IgD-negative memory B cell (primary cell): ENCODE measurements around the gene LSM8. TPM values are rescaled to one million over a fixed set of nuclear protein-coding genes. Genes with fewer than 3 reads are reported as not detected.
A peak's percentile ranks its signal among the peaks of the same experiment; 100 is the strongest.

Experiments
- H3K27ac Mint-ChIP-seq, 3 donors: one replicate each; pipeline ENCODE4 v1.8.0; 2020 to 2022; ENCODE audit warnings: mild to moderate bottlenecking in 3 of 3, mixed read lengths in 3 of 3, moderate library complexity in 1 of 3
- H3K27me3 Mint-ChIP-seq: one replicate; pipeline ENCODE4 v1.8.0; 2021; ENCODE audit warnings: mixed read lengths
- H3K36me3 Mint-ChIP-seq: one replicate; pipeline ENCODE4 v1.8.0; 2020; ENCODE audit warnings: mild to moderate bottlenecking, mixed read lengths
- H3K4me1 Mint-ChIP-seq, 3 donors: one replicate each; pipeline ENCODE4 v1.8.0; 2020 to 2022; ENCODE audit warnings: mixed read lengths in 3 of 3, mild to moderate bottlenecking in 1 of 3
- H3K4me3 Mint-ChIP-seq, 4 donors: one replicate each; pipeline ENCODE4 v1.8.0; 2020 to 2022; ENCODE audit warnings: mild to moderate bottlenecking in 4 of 4, mixed read lengths in 4 of 4, moderate library complexity in 3 of 4
- H3K9me3 Mint-ChIP-seq, 3 donors: one replicate each; pipeline ENCODE4 v1.8.0; 2020 to 2021; ENCODE audit warnings: mixed read lengths in 3 of 3, mild to moderate bottlenecking in 1 of 3
- polyA plus RNA-seq: library from polyadenylated mRNA; unstranded; fragments of 300-500 nt; fragmentation: Illumina TruSeq; gene quantifications from one replicate; pipeline ENCODE4 v1.2.3, GENCODE V29; 2021

LSM8 gene
- polyA plus RNA-seq, 1 donor from 2014 or later: 49.0 TPM

DNA sequence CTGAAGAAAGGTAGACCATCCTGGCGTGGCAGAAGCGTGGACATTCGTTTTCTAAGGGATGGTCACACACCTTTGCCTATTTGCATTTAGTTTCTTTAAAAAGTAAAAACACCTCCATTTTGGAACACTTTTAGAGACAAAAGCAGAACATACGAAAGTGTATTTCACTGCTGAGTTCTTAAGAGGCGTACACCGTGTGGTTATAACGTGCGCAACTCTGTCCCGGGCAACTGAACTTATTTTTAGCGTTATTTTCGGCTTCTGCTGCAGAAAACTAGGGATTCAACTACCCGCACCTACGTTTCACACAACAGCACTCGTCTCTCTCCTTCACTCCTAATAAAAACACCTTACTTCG, 557 bp upstream of the LSM8 start:
- H3K4me3 Mint-ChIP-seq: peak overlapping the region; percentile 94 to 99 (median 96)
- peak overlapping the region; percentile 85 to 99 (median 98) for H3K27ac Mint-ChIP-seq
- peaks cover 0 to 4% (median 0%) of the 10 kb centered on the region in 3 donors for H3K9me3 Mint-ChIP-seq
- no peaks in the 10 kb centered on the region for H3K27me3 Mint-ChIP-seq
- H3K4me1 Mint-ChIP-seq: peaks cover 28 to 34% (median 30%) of the 10 kb centered on the region in 3 donors
- H3K36me3 Mint-ChIP-seq: peaks cover 3% of the 10 kb centered on the region

DNA sequence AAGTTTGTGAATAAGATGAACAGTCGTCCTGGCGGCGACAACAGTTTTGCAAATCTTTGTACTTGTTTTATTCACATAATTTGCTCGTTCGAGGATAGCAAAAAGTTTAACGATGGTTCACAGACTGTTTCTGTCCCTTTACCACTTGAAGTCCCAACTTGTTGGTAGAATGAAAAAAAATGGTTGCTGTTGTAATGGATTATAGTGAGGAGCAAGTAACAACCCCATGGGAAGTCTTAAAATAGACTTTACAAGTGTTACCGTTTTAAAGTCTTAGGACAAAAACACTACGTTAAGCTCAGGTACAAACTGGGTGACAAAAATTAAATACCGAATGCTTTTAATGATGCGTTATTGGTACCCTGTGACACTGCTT, 589 bp downstream of the LSM8 start:
- H3K4me3 Mint-ChIP-seq: peak overlapping the region; percentile 94 to 99 (median 96)
- H3K27ac Mint-ChIP-seq: peak overlapping the region; percentile 85 to 99 (median 98)
- H3K36me3 Mint-ChIP-seq: peaks cover 3% of the 10 kb centered on the region
- no peaks in the 10 kb centered on the region for H3K27me3 Mint-ChIP-seq
- peaks cover 28 to 34% (median 30%) of the 10 kb centered on the region in 3 donors for H3K4me1 Mint-ChIP-seq
- peaks cover 0 to 4% (median 0%) of the 10 kb centered on the region in 3 donors for H3K9me3 Mint-ChIP-seq

DNA sequence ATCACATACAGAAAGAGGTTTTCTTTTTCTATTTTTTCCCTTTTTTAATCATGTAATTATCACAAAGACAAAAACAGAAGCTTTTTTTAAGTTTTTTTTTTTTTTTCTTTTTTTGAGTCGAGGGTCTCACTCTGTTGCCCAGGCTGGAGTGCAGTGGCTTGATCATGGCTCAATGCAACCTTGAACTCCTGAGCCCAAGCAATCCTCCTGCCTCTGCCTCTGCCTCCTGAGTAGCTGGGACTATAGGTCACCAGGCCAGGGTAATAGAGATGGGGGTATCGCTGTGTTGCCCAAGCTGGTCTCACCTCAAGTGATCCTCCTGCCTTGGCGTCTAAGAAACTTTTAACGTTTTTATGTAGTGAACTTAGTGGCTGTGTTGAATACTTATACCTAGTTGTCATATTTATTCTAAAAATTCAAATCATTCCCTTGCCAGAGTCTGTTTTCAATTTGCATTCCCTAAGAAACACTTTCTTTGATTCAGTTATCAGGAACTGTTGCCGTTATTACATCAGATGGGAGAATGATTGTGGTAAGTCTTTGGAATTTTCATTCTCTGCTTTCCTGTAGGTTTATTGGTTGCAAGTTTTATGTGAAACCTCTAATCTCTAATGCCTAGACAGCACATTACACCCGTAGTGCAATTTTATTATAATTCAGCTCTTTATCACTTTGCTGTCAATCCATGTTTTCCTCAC, 1.3 kb downstream of the LSM8 start:
- Mint-ChIP-seq H3K36me3 (peaks cover 3% of the 10 kb centered on the region), H3K4me3 (peak overlapping the region; percentile 94 to 99 (median 96)), H3K4me1 (peaks cover 25 to 34% (median 31%) of the 10 kb centered on the region in 3 donors), H3K27ac (peak overlapping the region in 2 of 3 donors; percentile 49 to 71), H3K9me3 (peaks cover 0 to 2% (median 0%) of the 10 kb centered on the region in 3 donors), H3K27me3 (no peaks in the 10 kb centered on the region)

DNA sequence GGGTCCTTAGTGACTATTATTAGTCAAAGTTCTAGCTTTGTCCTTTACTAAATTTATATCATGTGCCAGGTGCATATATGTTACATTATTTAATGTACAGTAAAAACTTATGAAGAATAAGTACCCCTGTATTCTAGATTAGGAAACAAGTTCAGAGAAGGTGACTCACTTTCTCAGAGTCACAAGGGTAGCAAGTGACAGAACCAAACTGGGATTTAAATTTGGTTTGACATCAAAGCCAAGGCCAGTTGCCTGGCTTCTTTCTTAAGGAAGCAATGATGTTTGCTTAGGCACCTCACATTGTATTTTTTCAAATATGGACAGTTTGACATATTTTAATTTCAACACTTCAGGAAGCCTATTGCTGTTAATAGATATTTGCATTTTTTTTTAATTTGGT, 2.5 kb downstream of the LSM8 start:
- Mint-ChIP-seq H3K4me3 (peak overlapping the region in 2 of 4 donors; percentile 58 to 94), H3K27ac (peak overlapping the region; percentile 16 to 71 (median 28)), H3K4me1 (peaks cover 25 to 34% (median 30%) of the 10 kb centered on the region in 3 donors), H3K9me3 (peaks cover 0 to 2% (median 0%) of the 10 kb centered on the region in 3 donors), H3K27me3 (no peaks in the 10 kb centered on the region), H3K36me3 (peaks cover 3% of the 10 kb centered on the region)

DNA sequence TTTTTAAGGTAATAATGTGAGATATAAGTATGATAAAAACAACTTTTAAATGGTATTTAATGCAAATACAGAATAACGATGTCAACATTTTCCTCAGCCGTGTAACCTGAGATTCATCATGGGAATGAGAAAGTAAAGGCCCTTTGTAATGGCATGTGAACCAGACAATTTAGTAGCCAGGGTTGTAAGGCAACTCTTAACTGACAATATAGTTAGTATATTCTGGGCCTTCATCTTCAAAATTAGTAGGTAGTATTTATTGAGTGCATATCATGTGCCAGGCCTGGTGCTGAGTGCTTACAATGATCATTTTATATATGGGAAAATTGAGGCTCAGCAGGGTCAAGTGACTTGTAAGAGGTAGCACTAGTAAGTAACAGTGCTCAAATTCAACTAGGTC, 10.6 kb downstream of the LSM8 start:
- no peak overlapping the region for H3K27ac Mint-ChIP-seq
- H3K4me1 Mint-ChIP-seq: peaks cover 0 to 4% (median 3%) of the 10 kb centered on the region in 3 donors
- no peaks in the 10 kb centered on the region for H3K9me3 Mint-ChIP-seq
- H3K4me3 Mint-ChIP-seq: no peak overlapping the region
- no peaks in the 10 kb centered on the region for H3K27me3 Mint-ChIP-seq
- H3K36me3 Mint-ChIP-seq: peaks cover 2% of the 10 kb centered on the region

DNA sequence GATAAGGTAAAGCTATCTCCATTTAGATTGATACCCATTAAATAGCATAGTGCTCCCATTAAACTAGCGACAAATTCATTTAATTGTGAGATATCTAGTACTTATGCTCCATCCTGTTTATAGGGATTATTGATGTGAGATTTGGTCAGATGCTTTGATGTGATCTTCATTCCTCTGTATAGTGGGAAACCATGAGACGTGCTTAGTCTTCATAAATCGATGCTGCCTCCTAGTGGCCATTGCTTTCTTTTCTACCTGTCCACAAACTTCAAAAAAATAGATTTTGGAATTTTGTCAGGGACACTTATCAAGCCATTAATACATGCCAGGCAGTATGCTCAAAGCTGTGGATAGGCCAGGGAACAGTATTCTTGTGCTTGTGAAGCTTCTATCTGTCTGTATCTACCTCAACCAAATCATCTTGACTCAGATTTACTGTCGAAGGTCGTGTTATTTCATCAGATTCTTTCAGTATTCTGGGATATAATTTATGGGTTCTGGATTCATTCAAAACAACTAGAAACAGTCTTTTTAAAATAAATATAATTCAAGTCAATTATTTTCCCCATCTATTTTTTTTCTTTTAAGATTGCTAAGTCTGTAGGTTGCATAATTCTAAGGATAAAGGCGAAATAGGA, 12.0 kb downstream of the LSM8 start:
- no peak overlapping the region for H3K27ac Mint-ChIP-seq
- peaks cover 0 to 3% (median 3%) of the 10 kb centered on the region in 3 donors for H3K4me1 Mint-ChIP-seq
- no peaks in the 10 kb centered on the region for H3K9me3 Mint-ChIP-seq
- H3K4me3 Mint-ChIP-seq: no peak overlapping the region
- H3K36me3 Mint-ChIP-seq: peaks cover 4% of the 10 kb centered on the region
- H3K27me3 Mint-ChIP-seq: no peaks in the 10 kb centered on the region

DNA sequence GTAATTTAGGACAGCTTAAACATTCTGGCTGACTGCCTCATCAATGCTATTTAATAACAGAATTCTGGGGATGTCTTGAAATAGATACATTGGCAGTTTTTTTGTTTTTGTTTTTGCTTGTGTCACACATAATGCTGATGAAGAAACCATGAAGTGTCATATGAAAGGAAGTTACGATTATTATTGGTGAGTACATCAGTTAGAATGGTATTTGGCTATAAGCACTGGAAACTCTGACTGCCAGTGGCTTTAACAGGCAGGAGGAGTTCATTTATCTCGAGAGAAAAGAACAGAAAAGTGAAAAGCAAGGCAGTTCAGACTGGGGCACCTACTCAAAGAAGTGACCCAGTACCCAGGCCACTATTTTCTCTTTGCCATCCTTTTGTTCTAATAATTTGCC, 18.1 kb downstream of the LSM8 start:
- no peaks in the 10 kb centered on the region for H3K4me1 Mint-ChIP-seq
- no peaks in the 10 kb centered on the region for H3K9me3 Mint-ChIP-seq
- no peak overlapping the region for H3K27ac Mint-ChIP-seq
- H3K4me3 Mint-ChIP-seq: no peak overlapping the region
- no peaks in the 10 kb centered on the region for H3K27me3 Mint-ChIP-seq
- H3K36me3 Mint-ChIP-seq: peaks cover 2% of the 10 kb centered on the region

DNA sequence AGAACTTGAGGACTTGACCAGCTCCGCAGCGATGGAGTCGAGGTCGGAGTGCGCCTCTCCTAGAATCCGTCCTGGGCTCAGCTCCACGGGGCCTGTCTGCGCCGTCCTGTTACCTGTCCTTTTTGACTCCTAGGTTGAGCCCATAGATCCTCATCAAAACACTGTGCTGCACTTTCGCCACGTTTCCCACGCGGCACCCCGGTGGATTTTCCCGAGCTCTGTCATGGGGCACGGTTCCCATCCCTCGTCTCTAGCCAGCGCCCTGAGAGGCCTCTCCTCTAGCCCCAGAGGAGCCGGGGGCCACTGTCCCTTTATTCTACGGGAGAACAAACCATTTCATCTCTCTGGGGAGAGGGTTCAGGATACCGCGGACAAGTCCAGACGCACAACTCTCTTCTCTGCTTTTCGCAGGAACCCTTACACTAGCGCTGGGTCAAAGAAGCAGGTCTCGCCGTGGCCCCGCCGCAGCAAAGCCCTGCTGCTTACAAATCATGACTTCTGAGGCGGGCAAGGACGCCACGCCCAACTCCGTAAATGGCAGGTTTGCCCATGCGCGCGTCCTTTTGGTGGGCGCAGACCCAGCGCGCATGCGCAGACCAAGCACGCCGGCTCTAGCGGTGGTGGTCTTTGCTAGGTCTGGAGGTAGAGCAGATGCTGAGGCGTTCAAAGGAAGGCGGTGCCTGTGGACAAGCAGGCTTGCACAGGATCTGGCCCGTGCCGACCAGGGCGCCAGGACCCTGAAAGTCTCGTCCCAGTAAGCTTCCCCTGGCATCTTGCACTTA, 30.3 kb downstream of the LSM8 start:
- Mint-ChIP-seq H3K4me3 (peak overlapping the region; percentile 90 to 95 (median 94)), H3K27me3 (no peaks in the 10 kb centered on the region), H3K36me3 (no peaks in the 10 kb centered on the region), H3K27ac (peak overlapping the region; percentile 82 to 97 (median 93)), H3K4me1 (peaks cover 5 to 14% (median 13%) of the 10 kb centered on the region in 3 donors), H3K9me3 (no peaks in the 10 kb centered on the region)

DNA sequence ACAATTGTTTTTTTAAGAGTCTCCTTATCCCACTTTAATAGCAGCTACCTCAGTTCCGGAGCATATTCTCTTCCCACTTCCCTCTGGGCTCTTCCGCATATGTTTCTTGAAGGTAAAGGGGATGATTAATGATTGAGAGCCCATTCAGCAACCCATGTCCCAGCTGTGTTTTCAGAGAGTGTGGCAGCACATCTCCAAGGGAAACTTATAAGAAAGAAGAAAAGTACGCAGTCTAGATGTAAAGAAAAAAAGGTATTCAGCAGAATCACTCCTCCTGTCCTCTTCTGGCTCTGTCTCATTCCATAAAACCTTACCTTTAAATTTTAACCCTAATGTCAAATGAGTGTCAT, 30.8 kb downstream of the LSM8 start:
- H3K27me3 Mint-ChIP-seq: no peaks in the 10 kb centered on the region
- H3K36me3 Mint-ChIP-seq: no peaks in the 10 kb centered on the region
- H3K4me1 Mint-ChIP-seq: peaks cover 5 to 14% (median 13%) of the 10 kb centered on the region in 3 donors
- H3K4me3 Mint-ChIP-seq: peak overlapping the region; percentile 90 to 95 (median 94)
- peak overlapping the region; percentile 82 to 97 (median 93) for H3K27ac Mint-ChIP-seq
- H3K9me3 Mint-ChIP-seq: no peaks in the 10 kb centered on the region

DNA sequence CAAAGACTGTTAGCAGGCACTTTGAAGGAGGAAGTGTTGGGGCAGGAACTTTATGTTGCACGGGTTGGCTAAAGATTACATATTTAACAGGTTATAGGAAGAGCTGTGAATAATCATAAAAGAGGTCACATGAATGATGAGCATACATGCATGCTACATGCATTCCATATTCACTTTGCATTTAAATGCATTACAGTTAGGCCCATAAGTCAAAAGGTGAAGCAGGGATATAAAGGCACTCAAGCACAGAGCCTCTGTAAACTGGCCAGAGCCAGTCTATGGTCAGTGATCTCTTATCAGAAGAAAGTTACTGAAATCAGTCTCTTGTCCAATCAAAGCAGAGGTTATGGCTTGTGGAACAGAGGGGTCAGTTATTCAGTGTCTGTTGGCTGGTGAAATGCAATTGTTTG, 33.3 kb downstream of the LSM8 start:
- H3K36me3 Mint-ChIP-seq: no peaks in the 10 kb centered on the region
- H3K27me3 Mint-ChIP-seq: no peaks in the 10 kb centered on the region
- no peak overlapping the region for H3K27ac Mint-ChIP-seq
- no peaks in the 10 kb centered on the region for H3K9me3 Mint-ChIP-seq
- H3K4me1 Mint-ChIP-seq: peaks cover 5 to 14% (median 13%) of the 10 kb centered on the region in 3 donors
- peak overlapping the region in 1 of 4 donors; percentile 19 for H3K4me3 Mint-ChIP-seq

DNA sequence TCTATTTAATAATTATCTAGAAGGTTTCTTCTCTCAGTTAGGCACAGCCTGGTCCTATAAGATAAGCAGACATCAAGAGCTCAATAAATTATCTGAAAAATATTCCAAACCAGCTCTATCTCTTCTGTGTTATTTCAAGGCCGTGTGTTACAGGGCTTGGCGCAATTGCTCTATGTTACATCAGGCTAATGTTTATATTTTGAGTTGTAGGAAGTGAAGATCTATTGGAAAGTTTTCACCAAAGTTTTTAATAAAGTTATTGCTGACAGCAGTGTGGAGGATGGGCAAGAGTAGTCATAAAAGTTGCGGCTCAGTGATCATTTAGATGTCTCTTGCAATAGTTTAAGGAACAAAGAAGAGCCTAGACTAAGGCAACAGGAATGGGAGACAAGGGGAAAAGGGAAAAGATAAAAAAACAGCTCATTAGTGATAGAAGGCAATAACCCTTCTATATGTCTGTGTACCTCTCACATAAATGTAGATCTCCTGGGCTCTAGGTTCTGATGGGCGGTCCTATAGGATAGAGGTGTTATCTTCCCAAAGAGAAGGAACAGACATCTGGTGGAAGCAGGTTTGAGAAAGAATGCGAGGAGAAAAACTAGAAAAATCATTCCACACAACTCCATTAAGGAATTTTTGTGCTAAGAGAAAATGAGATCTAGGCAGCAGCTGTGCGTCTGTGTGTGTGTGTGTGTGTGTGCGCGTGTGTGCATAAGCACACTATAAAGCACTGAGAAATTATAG, 34.6 kb downstream of the LSM8 start:
- H3K4me3 Mint-ChIP-seq: no peak overlapping the region
- no peak overlapping the region for H3K27ac Mint-ChIP-seq
- H3K4me1 Mint-ChIP-seq: peaks cover 5 to 14% (median 13%) of the 10 kb centered on the region in 3 donors
- H3K27me3 Mint-ChIP-seq: no peaks in the 10 kb centered on the region
- H3K36me3 Mint-ChIP-seq: no peaks in the 10 kb centered on the region
- H3K9me3 Mint-ChIP-seq: no peaks in the 10 kb centered on the region

DNA sequence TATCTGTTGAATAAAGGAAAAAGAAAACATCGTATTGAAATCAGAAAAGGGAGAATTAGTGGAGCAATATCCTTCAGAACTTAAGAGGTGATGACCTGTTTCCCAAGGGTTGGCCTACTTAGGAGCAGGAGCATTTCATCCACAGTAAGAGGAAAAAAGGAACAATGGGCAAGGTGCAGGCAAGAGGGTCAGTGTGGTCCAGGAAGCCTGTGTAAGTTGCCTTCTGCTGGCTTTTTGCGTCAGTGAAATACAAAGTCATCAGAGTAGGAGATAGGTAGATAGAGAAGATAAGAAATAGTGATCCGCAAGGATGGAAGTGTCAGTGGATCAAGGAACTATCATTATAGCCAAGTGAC, 35.2 kb downstream of the LSM8 start:
- H3K4me3 Mint-ChIP-seq: no peak overlapping the region
- no peaks in the 10 kb centered on the region for H3K9me3 Mint-ChIP-seq
- no peak overlapping the region for H3K27ac Mint-ChIP-seq
- H3K27me3 Mint-ChIP-seq: no peaks in the 10 kb centered on the region
- H3K4me1 Mint-ChIP-seq: peaks cover 1 to 11% (median 9%) of the 10 kb centered on the region in 3 donors
- H3K36me3 Mint-ChIP-seq: no peaks in the 10 kb centered on the region

DNA sequence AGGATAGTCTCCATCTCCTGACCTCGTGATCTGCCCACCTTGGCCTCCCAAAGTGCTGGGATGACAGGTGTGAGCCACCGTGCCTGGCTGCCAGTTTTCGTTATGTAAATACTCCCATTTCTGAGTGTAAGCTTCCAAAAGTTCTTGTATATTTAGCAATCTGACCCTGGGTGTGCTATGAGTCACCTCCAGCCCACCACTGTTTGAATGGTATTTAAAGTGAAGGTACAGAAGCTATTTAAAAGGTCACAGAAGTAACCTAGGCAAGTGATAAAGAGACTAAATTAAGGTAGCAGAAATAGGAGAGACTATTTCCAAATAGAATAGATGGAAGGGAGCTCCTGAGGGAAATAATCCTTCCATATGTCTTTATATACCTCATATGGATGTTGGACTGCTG, 36.6 kb downstream of the LSM8 start:
- H3K27ac Mint-ChIP-seq: no peak overlapping the region
- H3K27me3 Mint-ChIP-seq: no peaks in the 10 kb centered on the region
- no peaks in the 10 kb centered on the region for H3K36me3 Mint-ChIP-seq
- no peak overlapping the region for H3K4me3 Mint-ChIP-seq
- no peaks in the 10 kb centered on the region for H3K9me3 Mint-ChIP-seq
- H3K4me1 Mint-ChIP-seq: no peaks in the 10 kb centered on the region

DNA sequence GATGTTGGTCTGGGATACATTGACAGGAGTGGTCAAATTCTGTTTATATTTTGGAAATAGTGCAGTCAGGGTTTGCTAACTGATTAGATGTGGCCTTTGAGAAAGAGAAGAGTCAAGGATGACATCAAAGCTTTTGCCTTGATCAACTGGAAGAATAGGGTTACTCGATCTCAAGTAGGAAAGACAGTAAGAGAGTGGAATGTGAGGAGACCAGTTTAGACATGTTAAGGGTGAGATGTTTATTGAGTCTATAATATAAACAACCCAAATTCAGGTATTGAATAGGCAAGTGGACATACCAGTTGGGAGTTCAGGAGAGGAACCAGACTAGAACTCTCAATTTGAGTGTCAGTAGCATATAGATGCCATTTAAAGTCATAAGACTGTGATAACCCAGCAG, 38.6 kb downstream of the LSM8 start:
- no peaks in the 10 kb centered on the region for H3K27me3 Mint-ChIP-seq
- no peaks in the 10 kb centered on the region for H3K9me3 Mint-ChIP-seq
- H3K27ac Mint-ChIP-seq: no peak overlapping the region
- H3K4me3 Mint-ChIP-seq: no peak overlapping the region
- no peaks in the 10 kb centered on the region for H3K36me3 Mint-ChIP-seq
- H3K4me1 Mint-ChIP-seq: no peaks in the 10 kb centered on the region

DNA sequence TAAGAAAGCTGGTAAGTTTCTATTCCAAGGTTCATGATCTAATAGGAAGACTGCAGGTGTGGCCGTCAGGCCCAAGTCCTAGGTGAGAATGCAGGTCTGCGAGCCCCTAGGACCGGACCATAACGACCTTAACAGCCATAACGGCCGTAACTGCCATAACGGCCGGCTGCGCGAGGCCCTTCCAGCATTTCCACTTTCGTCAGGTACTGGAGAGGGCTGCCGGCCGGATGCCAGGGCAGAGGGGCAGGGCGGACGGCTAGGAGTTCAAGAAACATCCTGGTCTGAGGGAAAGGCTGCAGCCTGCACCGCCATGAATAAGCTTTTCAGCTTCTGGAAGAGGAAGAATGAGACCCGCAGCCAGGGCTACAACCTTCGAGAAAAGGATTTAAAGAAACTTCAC, 40.6 kb downstream of the LSM8 start, which contains the start of gene ANKRD7:
TSS of gene ANKRD7 (plus strand) at position 184 of the 400 bp plus-strand sequence. CDS start at position 311, 127 bp downstream.
- no peaks in the 10 kb centered on the region for H3K9me3 Mint-ChIP-seq
- no peak within 1 kb of the TSS for H3K27ac Mint-ChIP-seq
- H3K4me3 Mint-ChIP-seq: no peak within 1 kb of the TSS
- H3K27me3 Mint-ChIP-seq: no peaks in the 10 kb centered on the region
- H3K4me1 Mint-ChIP-seq: no peaks in the 10 kb centered on the region
- H3K36me3 Mint-ChIP-seq: no peaks in the 10 kb centered on the region
